ENCODE measurements around the gene TUNAR.

DNA sequence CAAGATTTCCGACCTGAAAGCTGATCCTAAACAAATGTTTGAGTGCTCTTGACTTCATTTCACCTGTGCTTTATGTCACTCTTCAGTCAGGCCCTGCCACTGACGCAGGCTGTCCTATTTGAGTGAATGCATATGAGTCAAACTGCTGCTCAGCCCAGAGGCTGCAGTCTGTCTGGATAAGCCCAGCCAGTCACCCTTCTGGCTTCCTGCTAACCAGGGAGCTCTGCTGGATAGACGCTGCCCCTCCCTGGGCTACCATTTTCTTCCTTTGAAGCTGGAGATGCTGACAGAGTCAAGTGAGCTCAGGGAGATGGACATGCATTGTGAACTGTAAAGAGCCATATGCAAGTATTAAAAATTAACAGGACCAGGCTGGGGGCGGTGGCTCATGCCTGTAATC is 5.1 kb upstream of the TUNAR start:
- TF ChIP-seq, protein P1, sequence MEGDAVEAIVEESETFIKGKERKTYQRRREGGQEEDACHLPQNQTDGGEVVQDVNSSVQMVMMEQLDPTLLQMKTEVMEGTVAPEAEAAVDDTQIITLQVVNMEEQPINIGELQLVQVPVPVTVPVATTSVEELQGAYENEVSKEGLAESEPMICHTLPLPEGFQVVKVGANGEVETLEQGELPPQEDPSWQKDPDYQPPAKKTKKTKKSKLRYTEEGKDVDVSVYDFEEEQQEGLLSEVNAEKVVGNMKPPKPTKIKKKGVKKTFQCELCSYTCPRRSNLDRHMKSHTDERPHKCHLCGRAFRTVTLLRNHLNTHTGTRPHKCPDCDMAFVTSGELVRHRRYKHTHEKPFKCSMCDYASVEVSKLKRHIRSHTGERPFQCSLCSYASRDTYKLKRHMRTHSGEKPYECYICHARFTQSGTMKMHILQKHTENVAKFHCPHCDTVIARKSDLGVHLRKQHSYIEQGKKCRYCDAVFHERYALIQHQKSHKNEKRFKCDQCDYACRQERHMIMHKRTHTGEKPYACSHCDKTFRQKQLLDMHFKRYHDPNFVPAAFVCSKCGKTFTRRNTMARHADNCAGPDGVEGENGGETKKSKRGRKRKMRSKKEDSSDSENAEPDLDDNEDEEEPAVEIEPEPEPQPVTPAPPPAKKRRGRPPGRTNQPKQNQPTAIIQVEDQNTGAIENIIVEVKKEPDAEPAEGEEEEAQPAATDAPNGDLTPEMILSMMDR (IDR thresholded peaks at IDR 0.05): no peak
- TF ChIP-seq ZFX (IDR thresholded peaks at IDR 0.05; ENCODE audit: borderline replicate concordance): no peak
